ENCODE data around the gene DYSF.

Gene DYSF

GRCh38 chr2:71526141-71526540, 72.8 kb downstream of the DYSF start:
- Histone ChIP-seq H3K27ac (ENCODE audit: insufficient read depth, low read depth, low read length, poor library complexity, severe bottlenecking) (no peak overlapping the region), H3K4me3 (ENCODE audit: insufficient read depth, low read depth, low read length) (no peak overlapping the region), H3K4me1 (ENCODE audit: control insufficient read depth, insufficient read depth, low read length) (no peaks in the 10 kb centered on the region), H3K36me3 (ENCODE audit: control insufficient read depth, insufficient read depth, low read length) (no peaks in the 10 kb centered on the region), H3K27me3 (ENCODE audit: control insufficient read depth, insufficient read depth, low read length, poor library complexity, severe bottlenecking) (no peaks in the 10 kb centered on the region), H3K9me3 (ENCODE audit: control insufficient read depth, low read length) (no peaks in the 10 kb centered on the region)
- 91 to 93% methylated on average over 17 of the region's 17 CpGs for WGBS, 2 experiments

GRCh38 chr2:71526975-71527374, 73.6 kb downstream of the DYSF start:
- H3K4me1 ChIP-seq (ENCODE audit: control insufficient read depth, insufficient read depth, low read length), result no peaks in the 10 kb centered on the region
- WGBS, 2 experiments, result 62 to 64% methylated on average over 9 of the region's 9 CpGs
- no peaks in the 10 kb centered on the region for H3K9me3 ChIP-seq (ENCODE audit: control insufficient read depth, low read length)
- no peak overlapping the region for H3K27ac ChIP-seq (ENCODE audit: insufficient read depth, low read depth, low read length, poor library complexity, severe bottlenecking)
- H3K36me3 ChIP-seq (ENCODE audit: control insufficient read depth, insufficient read depth, low read length), result no peaks in the 10 kb centered on the region
- no peaks in the 10 kb centered on the region for H3K27me3 ChIP-seq (ENCODE audit: control insufficient read depth, insufficient read depth, low read length, poor library complexity, severe bottlenecking)
- H3K4me3 ChIP-seq (ENCODE audit: insufficient read depth, low read depth, low read length), result no peak overlapping the region

- no peaks in the 10 kb centered on the region for H3K36me3 ChIP-seq (ENCODE audit: control insufficient read depth, insufficient read depth, low read length)
- no peaks in the 10 kb centered on the region for H3K27me3 ChIP-seq (ENCODE audit: control insufficient read depth, insufficient read depth, low read length, poor library complexity, severe bottlenecking)
- H3K4me3 ChIP-seq (ENCODE audit: insufficient read depth, low read depth, low read length), result no peak overlapping the region
- no peaks in the 10 kb centered on the region for H3K9me3 ChIP-seq (ENCODE audit: control insufficient read depth, low read length)
- no peak overlapping the region for H3K27ac ChIP-seq (ENCODE audit: insufficient read depth, low read depth, low read length, poor library complexity, severe bottlenecking)
- WGBS, 2 experiments, result 94 to 96% methylated on average over 10 of the region's 10 CpGs
- H3K4me1 ChIP-seq (ENCODE audit: control insufficient read depth, insufficient read depth, low read length), result no peaks in the 10 kb centered on the region
Measured at GRCh38 chr2:71528131-71528591, 74.8 kb downstream of the DYSF start.

GRCh38 chr2:71528749-71529148, 75.4 kb downstream of the DYSF start:
- Histone ChIP-seq H3K36me3 (ENCODE audit: control insufficient read depth, insufficient read depth, low read length) (no peaks in the 10 kb centered on the region), H3K27me3 (ENCODE audit: control insufficient read depth, insufficient read depth, low read length, poor library complexity, severe bottlenecking) (no peaks in the 10 kb centered on the region), H3K27ac (ENCODE audit: insufficient read depth, low read depth, low read length, poor library complexity, severe bottlenecking) (no peak overlapping the region), H3K9me3 (ENCODE audit: control insufficient read depth, low read length) (no peaks in the 10 kb centered on the region), H3K4me3 (ENCODE audit: insufficient read depth, low read depth, low read length) (no peak overlapping the region), H3K4me1 (ENCODE audit: control insufficient read depth, insufficient read depth, low read length) (no peaks in the 10 kb centered on the region)
- WGBS, 2 experiments, result 90 to 94% methylated on average over 4 of the region's 4 CpGs

GRCh38 chr2:71530211-71530610, 76.8 kb downstream of the DYSF start:
- Histone ChIP-seq H3K4me1 (ENCODE audit: control insufficient read depth, insufficient read depth, low read length) (no peaks in the 10 kb centered on the region), H3K9me3 (ENCODE audit: control insufficient read depth, low read length) (no peaks in the 10 kb centered on the region), H3K4me3 (ENCODE audit: insufficient read depth, low read depth, low read length) (no peak overlapping the region), H3K27ac (ENCODE audit: insufficient read depth, low read depth, low read length, poor library complexity, severe bottlenecking) (no peak overlapping the region), H3K27me3 (ENCODE audit: control insufficient read depth, insufficient read depth, low read length, poor library complexity, severe bottlenecking) (no peaks in the 10 kb centered on the region), H3K36me3 (ENCODE audit: control insufficient read depth, insufficient read depth, low read length) (no peaks in the 10 kb centered on the region)
- 80 to 82% methylated on average over 8 of the region's 8 CpGs for WGBS, 2 experiments

GRCh38 chr2:71530641-71531332, 77.4 kb downstream of the DYSF start:
- H3K36me3 ChIP-seq (ENCODE audit: control insufficient read depth, insufficient read depth, low read length), result no peaks in the 10 kb centered on the region
- no peak overlapping the region for H3K27ac ChIP-seq (ENCODE audit: insufficient read depth, low read depth, low read length, poor library complexity, severe bottlenecking)
- no peak overlapping the region for H3K4me3 ChIP-seq (ENCODE audit: insufficient read depth, low read depth, low read length)
- 81 to 82% methylated on average over 7 of the region's 7 CpGs for WGBS, 2 experiments
- H3K9me3 ChIP-seq (ENCODE audit: control insufficient read depth, low read length), result no peaks in the 10 kb centered on the region
- H3K27me3 ChIP-seq (ENCODE audit: control insufficient read depth, insufficient read depth, low read length, poor library complexity, severe bottlenecking), result no peaks in the 10 kb centered on the region
- no peaks in the 10 kb centered on the region for H3K4me1 ChIP-seq (ENCODE audit: control insufficient read depth, insufficient read depth, low read length)

GRCh38 chr2:71531522-71532047, 78.2 kb downstream of the DYSF start:
- no peaks in the 10 kb centered on the region for H3K4me1 ChIP-seq (ENCODE audit: control insufficient read depth, insufficient read depth, low read length)
- H3K27ac ChIP-seq (ENCODE audit: insufficient read depth, low read depth, low read length, poor library complexity, severe bottlenecking), result no peak overlapping the region
- 95 to 96% methylated on average over 9 of the region's 9 CpGs for WGBS, 2 experiments
- H3K9me3 ChIP-seq (ENCODE audit: control insufficient read depth, low read length), result no peaks in the 10 kb centered on the region
- H3K36me3 ChIP-seq (ENCODE audit: control insufficient read depth, insufficient read depth, low read length), result no peaks in the 10 kb centered on the region
- H3K27me3 ChIP-seq (ENCODE audit: control insufficient read depth, insufficient read depth, low read length, poor library complexity, severe bottlenecking), result no peaks in the 10 kb centered on the region
- H3K4me3 ChIP-seq (ENCODE audit: insufficient read depth, low read depth, low read length), result no peak overlapping the region

- WGBS, 2 experiments, result 89 to 92% methylated on average over 2 of the region's 2 CpGs
- no peaks in the 10 kb centered on the region for H3K27me3 ChIP-seq (ENCODE audit: control insufficient read depth, insufficient read depth, low read length, poor library complexity, severe bottlenecking)
- no peaks in the 10 kb centered on the region for H3K36me3 ChIP-seq (ENCODE audit: control insufficient read depth, insufficient read depth, low read length)
- no peak overlapping the region for H3K27ac ChIP-seq (ENCODE audit: insufficient read depth, low read depth, low read length, poor library complexity, severe bottlenecking)
- H3K4me3 ChIP-seq (ENCODE audit: insufficient read depth, low read depth, low read length), result no peak overlapping the region
- no peaks in the 10 kb centered on the region for H3K4me1 ChIP-seq (ENCODE audit: control insufficient read depth, insufficient read depth, low read length)
- no peaks in the 10 kb centered on the region for H3K9me3 ChIP-seq (ENCODE audit: control insufficient read depth, low read length)
Measured at GRCh38 chr2:71532327-71532726, 79.0 kb downstream of the DYSF start.

- Histone ChIP-seq H3K4me1 (ENCODE audit: control insufficient read depth, insufficient read depth, low read length) (no peaks in the 10 kb centered on the region), H3K36me3 (ENCODE audit: control insufficient read depth, insufficient read depth, low read length) (no peaks in the 10 kb centered on the region), H3K9me3 (ENCODE audit: control insufficient read depth, low read length) (no peaks in the 10 kb centered on the region), H3K27me3 (ENCODE audit: control insufficient read depth, insufficient read depth, low read length, poor library complexity, severe bottlenecking) (no peaks in the 10 kb centered on the region), H3K4me3 (ENCODE audit: insufficient read depth, low read depth, low read length) (no peak overlapping the region), H3K27ac (ENCODE audit: insufficient read depth, low read depth, low read length, poor library complexity, severe bottlenecking) (no peak overlapping the region)
- WGBS, 2 experiments, result 86 to 88% methylated on average over 1 of the region's 1 CpG
Measured at GRCh38 chr2:71534201-71534600, 80.8 kb downstream of the DYSF start.

GRCh38 chr2:71534826-71535225, 81.5 kb downstream of the DYSF start:
- 96 to 98% methylated on average over 4 of the region's 4 CpGs for WGBS, 2 experiments
- H3K27me3 ChIP-seq (ENCODE audit: control insufficient read depth, insufficient read depth, low read length, poor library complexity, severe bottlenecking), result no peaks in the 10 kb centered on the region
- H3K27ac ChIP-seq (ENCODE audit: insufficient read depth, low read depth, low read length, poor library complexity, severe bottlenecking), result no peak overlapping the region
- H3K9me3 ChIP-seq (ENCODE audit: control insufficient read depth, low read length), result no peaks in the 10 kb centered on the region
- no peaks in the 10 kb centered on the region for H3K4me1 ChIP-seq (ENCODE audit: control insufficient read depth, insufficient read depth, low read length)
- H3K36me3 ChIP-seq (ENCODE audit: control insufficient read depth, insufficient read depth, low read length), result no peaks in the 10 kb centered on the region
- no peak overlapping the region for H3K4me3 ChIP-seq (ENCODE audit: insufficient read depth, low read depth, low read length)

Data from ectodermal cell (in vitro differentiated cells).